ENCODE results near the gene TMA7.
"Not testable (repeated sequence)": the region's sequence is repeated elsewhere in the genome, so short reads cannot be mapped to it uniquely, and the experiment has no call there.

DNA sequence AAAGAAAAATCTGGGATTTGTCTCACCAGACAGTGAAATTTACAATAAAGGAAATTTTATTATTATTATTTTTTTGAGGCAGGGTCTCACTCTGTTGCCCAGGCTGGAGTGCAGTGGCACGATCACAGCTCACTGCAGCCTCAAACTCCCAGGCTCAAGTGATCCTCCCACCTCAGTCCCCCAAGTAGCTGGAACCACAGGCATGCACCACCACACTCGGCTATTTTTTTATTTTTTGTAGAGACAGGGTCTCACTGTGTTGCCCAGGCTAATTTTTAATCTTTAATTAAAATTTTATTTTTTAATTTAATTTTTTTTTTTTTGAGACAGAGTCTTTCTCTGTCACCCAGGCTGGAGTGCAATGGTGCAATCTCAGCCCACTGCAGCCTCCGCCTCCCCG, 34.0 kb downstream of the TMA7 start:
- not testable (repeated sequence) for TF ChIP-seq POLR2A, POLR2AphosphoS5 (IDR thresholded peaks at IDR 0.05)
- TF ChIP-seq, protein P1, sequence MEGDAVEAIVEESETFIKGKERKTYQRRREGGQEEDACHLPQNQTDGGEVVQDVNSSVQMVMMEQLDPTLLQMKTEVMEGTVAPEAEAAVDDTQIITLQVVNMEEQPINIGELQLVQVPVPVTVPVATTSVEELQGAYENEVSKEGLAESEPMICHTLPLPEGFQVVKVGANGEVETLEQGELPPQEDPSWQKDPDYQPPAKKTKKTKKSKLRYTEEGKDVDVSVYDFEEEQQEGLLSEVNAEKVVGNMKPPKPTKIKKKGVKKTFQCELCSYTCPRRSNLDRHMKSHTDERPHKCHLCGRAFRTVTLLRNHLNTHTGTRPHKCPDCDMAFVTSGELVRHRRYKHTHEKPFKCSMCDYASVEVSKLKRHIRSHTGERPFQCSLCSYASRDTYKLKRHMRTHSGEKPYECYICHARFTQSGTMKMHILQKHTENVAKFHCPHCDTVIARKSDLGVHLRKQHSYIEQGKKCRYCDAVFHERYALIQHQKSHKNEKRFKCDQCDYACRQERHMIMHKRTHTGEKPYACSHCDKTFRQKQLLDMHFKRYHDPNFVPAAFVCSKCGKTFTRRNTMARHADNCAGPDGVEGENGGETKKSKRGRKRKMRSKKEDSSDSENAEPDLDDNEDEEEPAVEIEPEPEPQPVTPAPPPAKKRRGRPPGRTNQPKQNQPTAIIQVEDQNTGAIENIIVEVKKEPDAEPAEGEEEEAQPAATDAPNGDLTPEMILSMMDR (IDR thresholded peaks at IDR 0.05) = not testable (repeated sequence)
